ENCODE data around the gene TP53I3.
A peak's percentile ranks its signal among the peaks of the same experiment; 100 is the strongest.
"Not testable (repeated sequence)": the region's sequence is repeated elsewhere in the genome, so short reads cannot be mapped to it uniquely, and the experiment has no call there.

TP53I3 gene

GRCh38 chr2:24050041-24050979 is 34.3 kb downstream of the TP53I3 start:
- H3K9me3 Mint-ChIP-seq (ENCODE audit: low read depth), result no peaks in the 10 kb centered on the region
- H3K4me3 Mint-ChIP-seq, result no peak overlapping the region
- H3K4me1 Mint-ChIP-seq (ENCODE audit: low read depth), result peaks cover 21% of the 10 kb centered on the region
- no peaks in the 10 kb centered on the region for H3K36me3 Mint-ChIP-seq
- H3K27ac Mint-ChIP-seq, result no peak overlapping the region
- peaks cover 1% of the 10 kb centered on the region for H3K27me3 Mint-ChIP-seq

- Mint-ChIP-seq H3K4me3 (no peak within 1 kb of the TSS), H3K9me3 (ENCODE audit: low read depth) (no peaks in the 10 kb centered on the region), H3K27me3 (peaks cover 1% of the 10 kb centered on the region), H3K4me1 (ENCODE audit: low read depth) (peaks cover 25% of the 10 kb centered on the region), H3K36me3 (no peaks in the 10 kb centered on the region), H3K27ac (no peak within 1 kb of the TSS)
These were observed 35.1 kb downstream of the TP53I3 start, which contains the start of gene FKBP1B for GRCh38 chr2:24049485-24050021. FKBP1B (plus strand) TSS chr2:24049741; CDS start chr2:24049850, 109 bp downstream.

DNA sequence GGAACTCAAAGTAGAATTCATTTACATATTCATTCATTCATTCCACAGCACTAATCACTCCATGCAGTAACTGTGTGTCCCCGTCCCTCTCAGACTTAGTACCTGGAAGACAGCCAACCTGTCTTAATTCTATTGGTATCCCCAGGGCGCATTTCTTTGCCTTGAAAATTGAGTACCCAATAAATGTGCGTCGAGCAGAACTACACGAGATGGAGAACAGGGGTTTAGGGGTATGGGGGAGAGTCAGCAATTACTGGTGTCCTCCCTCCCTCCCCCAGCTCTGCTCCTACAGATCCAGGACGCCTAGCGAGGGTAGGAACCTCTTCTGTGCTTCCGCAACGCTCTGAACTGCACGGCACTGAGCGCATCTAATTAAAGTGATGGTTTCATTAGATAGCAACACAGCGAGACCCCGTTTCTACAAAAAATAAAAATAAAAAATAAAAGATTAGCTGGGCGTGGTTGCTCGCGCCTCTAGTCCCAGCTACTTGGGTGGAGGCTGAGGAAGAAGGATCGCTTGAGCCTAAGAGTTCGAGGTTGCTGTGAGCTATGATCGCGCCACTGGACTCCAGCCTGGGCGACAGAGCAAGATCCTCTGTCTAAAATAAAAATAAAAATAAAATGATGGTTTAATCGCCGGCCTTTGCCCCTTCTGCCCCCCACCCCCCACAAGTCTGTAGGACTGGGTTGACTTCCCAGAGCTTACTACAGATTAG is 35.7 kb downstream of the TP53I3 start:
- peaks cover 25% of the 10 kb centered on the region for H3K4me1 Mint-ChIP-seq (ENCODE audit: low read depth)
- peaks cover 1% of the 10 kb centered on the region for H3K27me3 Mint-ChIP-seq
- no peak overlapping the region for H3K27ac Mint-ChIP-seq
- H3K36me3 Mint-ChIP-seq, result no peaks in the 10 kb centered on the region
- H3K4me3 Mint-ChIP-seq, result no peak overlapping the region
- H3K9me3 Mint-ChIP-seq (ENCODE audit: low read depth), result no peaks in the 10 kb centered on the region

GRCh38 chr2:24047703-24048033 is 37.0 kb downstream of the TP53I3 start:
- Mint-ChIP-seq H3K4me3 (peak overlapping the region; percentile 98), H3K4me1 (ENCODE audit: low read depth) (peaks cover 25% of the 10 kb centered on the region), H3K27ac (no peak overlapping the region), H3K27me3 (no peaks in the 10 kb centered on the region), H3K36me3 (no peaks in the 10 kb centered on the region), H3K9me3 (ENCODE audit: low read depth) (no peaks in the 10 kb centered on the region)

GRCh38 chr2:24046930-24047702 is 37.5 kb downstream of the TP53I3 start, which contains the start of gene WDCP:
WDCP (minus strand) TSS chr2:24047391; CDS start chr2:24039494, 7,897 bp downstream.
- no peaks in the 10 kb centered on the region for H3K36me3 Mint-ChIP-seq
- H3K4me3 Mint-ChIP-seq, result peak within 1 kb of the TSS; percentile 98
- H3K27ac Mint-ChIP-seq, result peak within 1 kb of the TSS; percentile 94
- peaks cover 25% of the 10 kb centered on the region for H3K4me1 Mint-ChIP-seq (ENCODE audit: low read depth)
- H3K27me3 Mint-ChIP-seq, result no peaks in the 10 kb centered on the region
- no peaks in the 10 kb centered on the region for H3K9me3 Mint-ChIP-seq (ENCODE audit: low read depth)

- peak overlapping the region; percentile 98 for H3K4me3 Mint-ChIP-seq
- H3K4me1 Mint-ChIP-seq (ENCODE audit: low read depth), result peaks cover 25% of the 10 kb centered on the region
- peak overlapping the region; percentile 94 for H3K27ac Mint-ChIP-seq
- H3K9me3 Mint-ChIP-seq (ENCODE audit: low read depth), result no peaks in the 10 kb centered on the region
- H3K27me3 Mint-ChIP-seq, result no peaks in the 10 kb centered on the region
- no peaks in the 10 kb centered on the region for H3K36me3 Mint-ChIP-seq
These were observed 38.1 kb downstream of the TP53I3 start for GRCh38 chr2:24046599-24046929.

DNA sequence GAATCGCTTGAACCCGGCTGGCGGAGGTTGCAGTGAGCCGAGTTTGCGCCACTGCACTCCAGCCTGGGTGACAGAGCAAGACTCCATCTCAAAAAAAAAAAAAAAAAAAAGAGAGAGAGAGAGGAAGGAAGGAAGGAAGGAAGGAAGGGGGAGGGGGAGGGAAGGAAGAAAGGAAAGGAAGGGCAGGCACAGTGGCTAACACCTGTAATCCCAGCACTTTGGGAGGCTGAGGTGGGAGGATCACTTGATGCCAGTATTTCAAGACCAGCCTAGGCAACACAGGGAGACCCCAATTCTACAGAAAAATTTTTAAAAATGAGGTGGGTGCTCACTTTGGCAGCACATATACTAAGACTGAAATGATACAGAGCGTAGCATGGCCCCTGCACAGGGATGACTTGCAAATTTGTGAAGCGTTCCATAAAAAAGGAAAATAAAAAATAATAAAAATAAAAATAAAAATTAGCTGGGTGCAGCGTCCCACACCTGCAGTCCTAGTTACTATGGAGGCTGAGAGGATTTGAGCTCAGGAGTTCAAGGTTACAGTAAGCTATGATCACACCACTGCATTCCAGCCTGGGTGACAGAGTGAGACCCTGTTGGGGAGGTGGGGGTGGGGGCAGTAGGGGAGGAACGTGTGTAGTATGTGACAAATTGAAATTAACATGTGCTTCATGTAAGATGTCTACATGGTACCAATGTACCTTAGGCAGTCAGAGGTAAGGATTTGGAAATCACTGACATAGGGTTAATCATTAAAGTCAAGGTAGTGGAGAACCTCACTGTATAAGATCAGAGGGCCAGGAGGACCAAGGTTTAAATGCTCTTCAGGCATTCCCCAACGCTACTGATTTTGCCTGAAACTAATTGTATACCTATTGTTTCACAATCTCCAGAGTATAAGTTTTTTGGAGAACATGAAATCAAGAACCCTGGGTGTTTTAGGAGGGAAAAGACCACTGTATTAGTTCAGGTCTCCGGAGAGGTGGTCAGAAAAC is 38.8 kb downstream of the TP53I3 start:
- Mint-ChIP-seq H3K36me3 (no peaks in the 10 kb centered on the region), H3K9me3 (ENCODE audit: low read depth) (no peaks in the 10 kb centered on the region), H3K27ac (no peak overlapping the region), H3K4me3 (peak overlapping the region; percentile 98), H3K27me3 (no peaks in the 10 kb centered on the region), H3K4me1 (ENCODE audit: low read depth) (peaks cover 25% of the 10 kb centered on the region)

- H3K9me3 Mint-ChIP-seq (ENCODE audit: low read depth); H3K27ac Mint-ChIP-seq; H3K36me3 Mint-ChIP-seq; H3K27me3 Mint-ChIP-seq; H3K4me3 Mint-ChIP-seq: not testable (repeated sequence)
- peaks cover 22% of the 10 kb centered on the region for H3K4me1 Mint-ChIP-seq (ENCODE audit: low read depth)
These were observed 41.5 kb downstream of the TP53I3 start for GRCh38 chr2:24043133-24043532.

- H3K4me3 Mint-ChIP-seq, result no peak overlapping the region
- H3K27ac Mint-ChIP-seq, result no peak overlapping the region
- H3K9me3 Mint-ChIP-seq (ENCODE audit: low read depth), result no peaks in the 10 kb centered on the region
- H3K4me1 Mint-ChIP-seq (ENCODE audit: low read depth), result peaks cover 13% of the 10 kb centered on the region
- H3K36me3 Mint-ChIP-seq, result peaks cover 6% of the 10 kb centered on the region
- H3K27me3 Mint-ChIP-seq, result no peaks in the 10 kb centered on the region
These were observed 44.1 kb downstream of the TP53I3 start for GRCh38 chr2:24040511-24040910.

- Mint-ChIP-seq H3K36me3 (peaks cover 6% of the 10 kb centered on the region), H3K4me3 (no peak overlapping the region), H3K9me3 (ENCODE audit: low read depth) (no peaks in the 10 kb centered on the region), H3K27me3 (no peaks in the 10 kb centered on the region), H3K4me1 (ENCODE audit: low read depth) (peaks cover 12% of the 10 kb centered on the region), H3K27ac (no peak overlapping the region)
These were observed 45.7 kb downstream of the TP53I3 start for GRCh38 chr2:24038786-24039499.
